Gastroesophageal sphincter (tissue), 3 donors: ENCODE results near the gene ERC1.

ENCODE experiments used
- EP300 ChIP-seq: sonication (generic); formaldehyde crosslinking; IDR thresholded peaks from one replicate; pipeline ENCODE4 v1.6.1; 2017; ENCODE audit warnings: antibody characterized with exemption, mild to moderate bottlenecking
- POLR2A ChIP-seq, 2 donors: fragments of 450-650 bp; IDR thresholded peaks; one replicate each; pipeline ENCODE4 v1.6.1; 2017; ENCODE audit warnings: antibody characterized with exemption in 2 of 2, mild to moderate bottlenecking in 2 of 2, moderate library complexity in 1 of 2
- POLR2AphosphoS5 ChIP-seq: sonication (generic); formaldehyde crosslinking; IDR thresholded peaks from one replicate; pipeline ENCODE4 v1.6.1; 2017; ENCODE audit warnings: antibody characterized with exemption
- TF ChIP-seq, protein P1 (sequence below), 4 experiments: fragments of 200-600 bp in 2 of 4; fragments of 450-650 bp in 2 of 4; sonication (generic) in 1 of 4; IDR thresholded peaks; one replicate each; pipeline ENCODE4 v1.5.1; 2017 to 2019; ENCODE audit warnings: antibody characterized with exemption in 4 of 4, mild to moderate bottlenecking in 2 of 4, moderate library complexity in 2 of 4

DNA sequence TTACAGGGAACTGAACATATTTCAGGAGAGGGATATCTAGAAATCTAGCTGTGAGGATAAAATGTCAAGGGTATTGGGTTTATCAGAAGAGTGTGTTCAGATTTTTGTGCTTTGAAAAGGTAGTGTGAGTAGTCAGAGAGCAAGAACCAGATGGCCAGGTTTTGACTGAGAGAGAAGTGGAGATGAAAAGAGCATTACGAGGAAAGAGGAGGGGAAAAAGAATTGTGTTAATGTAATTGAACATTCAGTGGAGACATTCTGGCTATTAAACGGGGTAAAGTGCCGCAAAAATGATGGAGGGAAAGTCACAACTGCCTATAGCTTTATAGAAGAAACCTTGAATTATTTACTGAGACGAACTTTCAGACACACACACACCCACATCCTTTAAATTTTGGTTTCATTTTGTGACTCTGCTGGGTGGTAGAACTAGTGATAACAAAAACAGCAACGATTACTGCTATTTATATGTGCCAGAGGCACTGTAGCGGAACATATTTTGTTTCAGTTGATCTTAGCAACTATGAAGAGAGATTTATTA lies 213.6 kb downstream of the ERC1 start:
- TF ChIP-seq, protein P1, sequence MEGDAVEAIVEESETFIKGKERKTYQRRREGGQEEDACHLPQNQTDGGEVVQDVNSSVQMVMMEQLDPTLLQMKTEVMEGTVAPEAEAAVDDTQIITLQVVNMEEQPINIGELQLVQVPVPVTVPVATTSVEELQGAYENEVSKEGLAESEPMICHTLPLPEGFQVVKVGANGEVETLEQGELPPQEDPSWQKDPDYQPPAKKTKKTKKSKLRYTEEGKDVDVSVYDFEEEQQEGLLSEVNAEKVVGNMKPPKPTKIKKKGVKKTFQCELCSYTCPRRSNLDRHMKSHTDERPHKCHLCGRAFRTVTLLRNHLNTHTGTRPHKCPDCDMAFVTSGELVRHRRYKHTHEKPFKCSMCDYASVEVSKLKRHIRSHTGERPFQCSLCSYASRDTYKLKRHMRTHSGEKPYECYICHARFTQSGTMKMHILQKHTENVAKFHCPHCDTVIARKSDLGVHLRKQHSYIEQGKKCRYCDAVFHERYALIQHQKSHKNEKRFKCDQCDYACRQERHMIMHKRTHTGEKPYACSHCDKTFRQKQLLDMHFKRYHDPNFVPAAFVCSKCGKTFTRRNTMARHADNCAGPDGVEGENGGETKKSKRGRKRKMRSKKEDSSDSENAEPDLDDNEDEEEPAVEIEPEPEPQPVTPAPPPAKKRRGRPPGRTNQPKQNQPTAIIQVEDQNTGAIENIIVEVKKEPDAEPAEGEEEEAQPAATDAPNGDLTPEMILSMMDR (IDR thresholded peaks at IDR 0.05), result no peak
- TF ChIP-seq POLR2A (IDR thresholded peaks at IDR 0.05) (no peak), EP300 (no peak), POLR2AphosphoS5 (no peak)
